ENCODE data around the gene CACNB4. TPM values are rescaled to one million over a fixed set of nuclear protein-coding genes. Genes with fewer than 3 reads are reported as not detected.
"Not testable (repeated sequence)": the region's sequence is repeated elsewhere in the genome, so short reads cannot be mapped to it uniquely, and the experiment has no call there.

Gene CACNB4
- total RNA-seq, 2 experiments from 2014 or later = 0.36 to 0.71 TPM

- Mint-ChIP-seq H3K36me3 (no peaks in the 10 kb centered on the region), H3K4me3 (no peak overlapping the region), H3K4me1 (peaks cover 1% of the 10 kb centered on the region), H3K9me3 (no peaks in the 10 kb centered on the region), H3K27me3 (no peaks in the 10 kb centered on the region), H3K27ac (no peak overlapping the region)
- ATAC-seq (ENCODE audit: low read depth) (no peak), DNase-seq (no peak)
- POLR2A ChIA-PET = no interaction called here
These were observed 217.5 kb downstream of the CACNB4 start for GRCh38 chr2:151881342-151881741.

- Mint-ChIP-seq H3K27me3 (no peaks in the 10 kb centered on the region), H3K4me1 (peaks cover 1% of the 10 kb centered on the region), H3K4me3 (no peak overlapping the region), H3K9me3 (no peaks in the 10 kb centered on the region), H3K27ac (no peak overlapping the region), H3K36me3 (no peaks in the 10 kb centered on the region)
- DNase-seq (no peak), ATAC-seq (ENCODE audit: low read depth) (no peak)
- POLR2A ChIA-PET = no interaction called here
These were observed 218.3 kb downstream of the CACNB4 start for GRCh38 chr2:151880586-151880985.

GRCh38 chr2:151878655-151879563, 219.9 kb downstream of the CACNB4 start:
- Mint-ChIP-seq H3K27me3 (no peaks in the 10 kb centered on the region), H3K36me3 (no peaks in the 10 kb centered on the region), H3K27ac (no peak overlapping the region), H3K4me1 (peaks cover 1% of the 10 kb centered on the region), H3K4me3 (no peak overlapping the region), H3K9me3 (no peaks in the 10 kb centered on the region)
- DNase-seq (no peak), ATAC-seq (ENCODE audit: low read depth) (no peak)
- POLR2A ChIA-PET = no interaction called here

- no peak for DNase-seq
These were observed 220.6 kb downstream of the CACNB4 start for GRCh38 chr2:151878204-151878603.

GRCh38 chr2:151875631-151876030, 223.2 kb downstream of the CACNB4 start:
- ATAC-seq (ENCODE audit: low read depth); H3K27me3 Mint-ChIP-seq; POLR2A ChIA-PET: not testable (repeated sequence)

More at GRCh38 chr2:151878204-151878603, 220.6 kb downstream of the CACNB4 start:
- Mint-ChIP-seq H3K4me1 (peaks cover 1% of the 10 kb centered on the region), H3K4me3 (no peak overlapping the region), H3K27me3 (no peaks in the 10 kb centered on the region), H3K36me3 (no peaks in the 10 kb centered on the region), H3K27ac (no peak overlapping the region), H3K9me3 (no peaks in the 10 kb centered on the region)
- no peak for ATAC-seq (ENCODE audit: low read depth)
- POLR2A ChIA-PET = no interaction called here

GRCh38 chr2:151872463-151872862, 226.4 kb downstream of the CACNB4 start:
- DNase-seq = no peak
- Mint-ChIP-seq H3K36me3 (no peaks in the 10 kb centered on the region), H3K4me3 (no peak overlapping the region), H3K27ac (no peak overlapping the region), H3K4me1 (no peaks in the 10 kb centered on the region), H3K9me3 (no peaks in the 10 kb centered on the region), H3K27me3 (peaks cover 3% of the 10 kb centered on the region)
- no peak for ATAC-seq (ENCODE audit: low read depth)
- POLR2A ChIA-PET = no interaction called here

More at GRCh38 chr2:151875631-151876030, 223.2 kb downstream of the CACNB4 start:
- H3K4me1 Mint-ChIP-seq, H3K27ac Mint-ChIP-seq, H3K4me3 Mint-ChIP-seq, DNase-seq, H3K36me3 Mint-ChIP-seq, H3K9me3 Mint-ChIP-seq: not testable (repeated sequence)

GRCh38 chr2:151869291-151869690, 229.6 kb downstream of the CACNB4 start:
- Mint-ChIP-seq H3K27me3 (peaks cover 3% of the 10 kb centered on the region), H3K9me3 (no peaks in the 10 kb centered on the region), H3K36me3 (no peaks in the 10 kb centered on the region), H3K27ac (no peak overlapping the region), H3K4me3 (no peak overlapping the region), H3K4me1 (no peaks in the 10 kb centered on the region)
- POLR2A ChIA-PET = no interaction called here
- DNase-seq (no peak), ATAC-seq (ENCODE audit: low read depth) (no peak)

GRCh38 chr2:151862700-151863099, 236.1 kb downstream of the CACNB4 start:
- no peak overlapping the region for H3K27ac Mint-ChIP-seq

GRCh38 chr2:151861174-151861573, 237.7 kb downstream of the CACNB4 start:
- no peak overlapping the region for H3K4me3 Mint-ChIP-seq
- H3K36me3 Mint-ChIP-seq = no peaks in the 10 kb centered on the region
- H3K9me3 Mint-ChIP-seq = no peaks in the 10 kb centered on the region
- ATAC-seq (ENCODE audit: low read depth) (no peak), DNase-seq (no peak)
- POLR2A ChIA-PET = no interaction called here
- H3K4me1 Mint-ChIP-seq = no peaks in the 10 kb centered on the region
- H3K27ac Mint-ChIP-seq = no peak overlapping the region
- no peaks in the 10 kb centered on the region for H3K27me3 Mint-ChIP-seq

More at GRCh38 chr2:151862700-151863099, 236.1 kb downstream of the CACNB4 start:
- H3K4me3 Mint-ChIP-seq = no peak overlapping the region
- H3K4me1 Mint-ChIP-seq = no peaks in the 10 kb centered on the region
- H3K9me3 Mint-ChIP-seq = no peaks in the 10 kb centered on the region
- DNase-seq (no peak), ATAC-seq (ENCODE audit: low read depth) (no peak)
- H3K36me3 Mint-ChIP-seq = no peaks in the 10 kb centered on the region
- POLR2A ChIA-PET = no interaction called here
- H3K27me3 Mint-ChIP-seq = no peaks in the 10 kb centered on the region

- Mint-ChIP-seq H3K36me3 (no peaks in the 10 kb centered on the region), H3K27ac (no peak overlapping the region), H3K4me1 (no peaks in the 10 kb centered on the region), H3K27me3 (no peaks in the 10 kb centered on the region), H3K9me3 (no peaks in the 10 kb centered on the region), H3K4me3 (no peak overlapping the region)
- POLR2A ChIA-PET = no interaction called here
- ATAC-seq (ENCODE audit: low read depth) = no peak
- DNase-seq = no peak
These were observed 238.2 kb downstream of the CACNB4 start for GRCh38 chr2:151860613-151861146.

- POLR2A ChIA-PET = no interaction called here
- DNase-seq (no peak), ATAC-seq (ENCODE audit: low read depth) (no peak)
These were observed 238.6 kb downstream of the CACNB4 start for GRCh38 chr2:151860210-151860609.

GRCh38 chr2:151857650-151858049, 241.2 kb downstream of the CACNB4 start:
- POLR2A ChIA-PET = no interaction called here
- peaks cover 4% of the 10 kb centered on the region for H3K4me1 Mint-ChIP-seq
- ATAC-seq (ENCODE audit: low read depth) (no peak), DNase-seq (no peak)
- no peak overlapping the region for H3K4me3 Mint-ChIP-seq
- no peak overlapping the region for H3K27ac Mint-ChIP-seq
- no peaks in the 10 kb centered on the region for H3K36me3 Mint-ChIP-seq
- no peaks in the 10 kb centered on the region for H3K9me3 Mint-ChIP-seq
- peaks cover 3% of the 10 kb centered on the region for H3K27me3 Mint-ChIP-seq

More at GRCh38 chr2:151860210-151860609, 238.6 kb downstream of the CACNB4 start:
- Mint-ChIP-seq H3K9me3 (no peaks in the 10 kb centered on the region), H3K4me3 (no peak overlapping the region), H3K27me3 (no peaks in the 10 kb centered on the region), H3K4me1 (no peaks in the 10 kb centered on the region), H3K27ac (no peak overlapping the region), H3K36me3 (no peaks in the 10 kb centered on the region)

- Mint-ChIP-seq H3K4me1 (peaks cover 4% of the 10 kb centered on the region), H3K4me3 (no peak overlapping the region), H3K27me3 (peaks cover 3% of the 10 kb centered on the region), H3K36me3 (no peaks in the 10 kb centered on the region), H3K9me3 (no peaks in the 10 kb centered on the region), H3K27ac (no peak overlapping the region)
- DNase-seq = no peak
- ATAC-seq (ENCODE audit: low read depth) = no peak
- POLR2A ChIA-PET = no interaction called here
These were observed 243.7 kb downstream of the CACNB4 start for GRCh38 chr2:151855111-151855510.

GRCh38 chr2:151853070-151853758, 245.6 kb downstream of the CACNB4 start:
- no peak overlapping the region for H3K4me3 Mint-ChIP-seq
- H3K4me1 Mint-ChIP-seq = peaks cover 4% of the 10 kb centered on the region
- H3K36me3 Mint-ChIP-seq = no peaks in the 10 kb centered on the region
- ATAC-seq (ENCODE audit: low read depth) (no peak), DNase-seq (no peak)
- POLR2A ChIA-PET = no interaction called here
- no peak overlapping the region for H3K27ac Mint-ChIP-seq
- H3K27me3 Mint-ChIP-seq = peaks cover 3% of the 10 kb centered on the region
- H3K9me3 Mint-ChIP-seq = no peaks in the 10 kb centered on the region

Measured in activated naive CD8-positive, alpha-beta T cell treated with anti-CD3 and anti-CD28 coated beads, Interleukin-2, amount 10 ng/mL, durations not matched to agents 7 days and 5 days (primary cell).